ENCODE results near the gene EFHD1.
"Not testable (repeated sequence)": the region's sequence is repeated elsewhere in the genome, so short reads cannot be mapped to it uniquely, and the experiment has no call there.

EFHD1 gene

GRCh38 chr2:232653441-232653840, 20.0 kb downstream of the EFHD1 start:
- DNase-seq: no peak

- DNase-seq: no peak
Observed at GRCh38 chr2:232655392-232655791, 22.0 kb downstream of the EFHD1 start.

GRCh38 chr2:232658217-232658785, 24.9 kb downstream of the EFHD1 start:
- no peak for DNase-seq

GRCh38 chr2:232659359-232659758, 26.0 kb downstream of the EFHD1 start:
- DNase-seq: no peak

- DNase-seq: no peak
Observed at GRCh38 chr2:232662486-232663260, 29.3 kb downstream of the EFHD1 start.

GRCh38 chr2:232666051-232666805, 32.8 kb downstream of the EFHD1 start:
- DNase-seq: no peak

GRCh38 chr2:232667989-232668583, 34.7 kb downstream of the EFHD1 start:
- DNase-seq: no peak

GRCh38 chr2:232668805-232669444, 35.5 kb downstream of the EFHD1 start:
- DNase-seq: no peak

GRCh38 chr2:232672588-232672987, 39.2 kb downstream of the EFHD1 start:
- no peak for DNase-seq

GRCh38 chr2:232674491-232674890, 41.1 kb downstream of the EFHD1 start:
- DNase-seq: no peak

GRCh38 chr2:232675381-232675780, 42.0 kb downstream of the EFHD1 start:
- no peak for DNase-seq

- no peak for DNase-seq
Observed at GRCh38 chr2:232680006-232680405, 46.6 kb downstream of the EFHD1 start.

- no peak for DNase-seq
Observed at GRCh38 chr2:232681527-232681926, 48.1 kb downstream of the EFHD1 start.

- no peak for DNase-seq
Observed at GRCh38 chr2:232683368-232683767, 50.0 kb downstream of the EFHD1 start.

GRCh38 chr2:232685391-232685790, 52.0 kb downstream of the EFHD1 start:
- not testable (repeated sequence) for DNase-seq

GRCh38 chr2:232687382-232688160, 54.2 kb downstream of the EFHD1 start:
- no peak for DNase-seq

- DNase-seq: no peak
Observed at GRCh38 chr2:232688201-232688600, 54.8 kb downstream of the EFHD1 start.

GRCh38 chr2:232689152-232689910, 55.9 kb downstream of the EFHD1 start:
- DNase-seq: no peak

- DNase-seq: not testable (repeated sequence)
Observed at GRCh38 chr2:232691117-232691516, 57.7 kb downstream of the EFHD1 start.

GRCh38 chr2:232693344-232693743, 59.9 kb downstream of the EFHD1 start:
- no peak for DNase-seq

GRCh38 chr2:232696609-232697058, 63.2 kb downstream of the EFHD1 start:
- DNase-seq: no peak

All from T-helper 9 cell (primary cell).